Ascending aorta (tissue), 2 donors: ENCODE measurements around the gene COL28A1. TPM values are rescaled to one million over a fixed set of nuclear protein-coding genes. Genes with fewer than 3 reads are reported as not detected.
"Not testable (repeated sequence)": the region's sequence is repeated elsewhere in the genome, so short reads cannot be mapped to it uniquely, and the experiment has no call there.

Source experiments
- DNase-seq, 2 donors: peaks; one replicate each; pipeline ENCODE4 v3.0.0-alpha.2; 2019; ENCODE audit warnings: low spot score in 2 of 2
- H3K27ac ChIP-seq, 2 donors: fragments of 200-600 bp; sonication (generic); one replicate each; pipeline ENCODE4 v1.5.1; 2016 to 2017; ENCODE audit warnings: mild to moderate bottlenecking in 1 of 2
- H3K27me3 ChIP-seq: fragments of 200-600 bp; sonication (generic); one replicate; pipeline ENCODE4 v1.5.1; 2017
- H3K36me3 ChIP-seq, 2 donors: fragments of 200-600 bp; sonication (generic); one replicate each; pipeline ENCODE4 v1.5.1; 2016
- H3K4me1 ChIP-seq, 2 donors: fragments of 200-600 bp; sonication (generic); one replicate each; pipeline ENCODE4 v1.5.1; 2016 to 2017; ENCODE audit warnings: mild to moderate bottlenecking in 1 of 2
- H3K4me3 ChIP-seq, 2 donors: fragments of 200-600 bp; sonication (generic); one replicate each; pipeline ENCODE4 v1.5.1; 2016 to 2017; ENCODE audit warnings: mild to moderate bottlenecking in 1 of 2
- H3K9me3 ChIP-seq, 2 donors: fragments of 200-600 bp; sonication (generic); one replicate each; pipeline ENCODE4 v1.5.1; 2016
- CTCF ChIP-seq, 3 experiments: fragments of 200-600 bp in 2 of 3; fragments of 450-650 bp in 1 of 3; sonication (generic) in 2 of 3; IDR thresholded peaks; one replicate each; pipeline ENCODE4 v1.5.1; 2016 to 2019; ENCODE audit warnings: antibody characterized with exemption in 3 of 3, mild to moderate bottlenecking in 1 of 3, moderate library complexity in 1 of 3
- intact Hi-C: fragments of 100-400 bp; cut with DNase I; formaldehyde crosslinking; loops from one replicate; pipeline ENCODE4 v1.15.1; 2023
- total RNA-seq: library from RNA; depleted of rRNA; stranded (reverse); fragments of >200 nt; gene quantifications from one replicate; pipeline ENCODE4 v1.1.0, GENCODE V29; 2016

The COL28A1 gene
- total RNA-seq, 1 donor from 2014 or later = 0.11 TPM

GRCh38 chr7:7562736-7563135 is 27.1 kb upstream of the COL28A1 start:
- Histone ChIP-seq H3K27me3 (no peaks in the 10 kb centered on the region), H3K4me1 (peaks cover 0 to 1% of the 10 kb centered on the region in 2 donors), H3K27ac (no peak overlapping the region), H3K36me3 (no peaks in the 10 kb centered on the region), H3K9me3 (no peaks in the 10 kb centered on the region), H3K4me3 (no peak overlapping the region)
- DNase-seq = no peak
- intact Hi-C loops = loop anchor here (10.0 kb wide), 2 partner anchors 458 to 858 kb away; partner anchors contain the start of gene ZNF12
- TF ChIP-seq CTCF (IDR thresholded peaks at IDR 0.05) = no peak

- H3K27me3 ChIP-seq = not testable (repeated sequence)
Observed at GRCh38 chr7:7561591-7561990, 25.9 kb upstream of the COL28A1 start.

GRCh38 chr7:7557252-7557651 is 21.6 kb upstream of the COL28A1 start:
- Histone ChIP-seq H3K36me3 (no peaks in the 10 kb centered on the region), H3K27ac (no peak overlapping the region), H3K27me3 (no peaks in the 10 kb centered on the region), H3K4me3 (no peak overlapping the region), H3K9me3 (no peaks in the 10 kb centered on the region), H3K4me1 (no peaks in the 10 kb centered on the region)
- intact Hi-C loops = no loop called here
- DNase-seq = no peak
- no peak for TF ChIP-seq CTCF (IDR thresholded peaks at IDR 0.05)

More at GRCh38 chr7:7561591-7561990, 25.9 kb upstream of the COL28A1 start:
- intact Hi-C loops = loop anchor here (10.0 kb wide), 2 partner anchors 457 to 857 kb away; partner anchors contain the start of gene ZNF12
- H3K9me3 ChIP-seq, H3K4me3 ChIP-seq, H3K27ac ChIP-seq, DNase-seq, H3K4me1 ChIP-seq, H3K36me3 ChIP-seq: not testable (repeated sequence)

GRCh38 chr7:7556852-7557251 is 21.2 kb upstream of the COL28A1 start:
- Histone ChIP-seq H3K36me3 (no peaks in the 10 kb centered on the region), H3K4me3 (no peak overlapping the region), H3K9me3 (no peaks in the 10 kb centered on the region), H3K27ac (no peak overlapping the region), H3K27me3 (no peaks in the 10 kb centered on the region), H3K4me1 (no peaks in the 10 kb centered on the region)
- TF ChIP-seq CTCF (IDR thresholded peaks at IDR 0.05) = no peak
- no peak for DNase-seq
- intact Hi-C loops = no loop called here

- DNase-seq = no peak
Observed at GRCh38 chr7:7554649-7555575, 19.2 kb upstream of the COL28A1 start.

More at GRCh38 chr7:7554649-7555575, 19.2 kb upstream of the COL28A1 start:
- Histone ChIP-seq H3K27me3 (no peaks in the 10 kb centered on the region), H3K9me3 (no peaks in the 10 kb centered on the region), H3K36me3 (no peaks in the 10 kb centered on the region), H3K4me3 (no peak overlapping the region), H3K4me1 (no peaks in the 10 kb centered on the region), H3K27ac (no peak overlapping the region)
- intact Hi-C loops = no loop called here
- TF ChIP-seq CTCF (IDR thresholded peaks at IDR 0.05) = no peak
